H9 (cell line): Measurements from ENCODE around the gene DSCAM. TPM values are rescaled to one million over a fixed set of nuclear protein-coding genes. Genes with fewer than 3 reads are reported as not detected.

ENCODE experiments used
- DNase-seq: peaks from one replicate; pipeline ENCODE4 v3.0.0-alpha.2; 2017
- H2AFZ ChIP-seq: one replicate; pipeline ENCODE4 v1.6.1; 2013; ENCODE audit warnings: mild to moderate bottlenecking, low read length, control low read depth, moderate library complexity
- H2AK5ac ChIP-seq: 2 replicates; pipeline ENCODE4 v1.6.1; 2013; ENCODE audit warnings: low read length, control low read depth, mixed read lengths; ENCODE audit not compliant: insufficient read length
- H2BK120ac ChIP-seq: one replicate; pipeline ENCODE4 v1.6.1; 2013; ENCODE audit warnings: low read depth, mild to moderate bottlenecking, low read length, control low read depth, inconsistent platforms; ENCODE audit not compliant: poor library complexity, severe bottlenecking
- H2BK12ac ChIP-seq: 2 replicates; pipeline ENCODE4 v1.6.1; 2013; ENCODE audit warnings: low read length, control low read depth, mixed read lengths, low read depth; ENCODE audit not compliant: insufficient read length
- H2BK15ac ChIP-seq: 2 replicates; pipeline ENCODE4 v1.6.1; 2013; ENCODE audit warnings: low read depth, low read length, control low read depth
- H2BK20ac ChIP-seq: one replicate; pipeline ENCODE4 v1.6.1; 2013; ENCODE audit warnings: low read depth, mild to moderate bottlenecking, low read length, control low read depth, inconsistent platforms; ENCODE audit not compliant: poor library complexity, severe bottlenecking
- H2BK5ac ChIP-seq: 2 replicates; pipeline ENCODE4 v1.6.1; 2013; ENCODE audit warnings: low read length, control low read depth, mixed read lengths; ENCODE audit not compliant: insufficient read length
- H3K14ac ChIP-seq: 2 replicates; pipeline ENCODE4 v1.6.1; 2013; ENCODE audit warnings: low read length, control low read depth; ENCODE audit not compliant: insufficient read depth
- H3K18ac ChIP-seq: 2 replicates; pipeline ENCODE4 v1.6.1; 2013; ENCODE audit warnings: low read depth, mild to moderate bottlenecking, mixed read lengths, low read length, control low read depth; ENCODE audit not compliant: insufficient read length
- H3K23ac ChIP-seq: 2 replicates; pipeline ENCODE4 v1.6.1; 2013; ENCODE audit warnings: low read length, control low read depth, mixed read lengths, low read depth; ENCODE audit not compliant: insufficient read length
- H3K23me2 ChIP-seq: 2 replicates; pipeline ENCODE4 v1.6.1; 2013; ENCODE audit warnings: low read depth, mild to moderate bottlenecking, mixed read lengths, low read length, control low read depth; ENCODE audit not compliant: insufficient read length, poor library complexity, severe bottlenecking
- H3K27ac ChIP-seq: 2 replicates; pipeline ENCODE4 v1.5.1; 2013; ENCODE audit warnings: low read length, control low read depth, mixed read lengths, low read depth; ENCODE audit not compliant: insufficient read length
- H3K27me3 ChIP-seq: 2 replicates; pipeline ENCODE4 v1.6.1; 2013; ENCODE audit warnings: low read length, control low read depth, inconsistent platforms; ENCODE audit not compliant: insufficient read depth
- H3K4ac ChIP-seq: 2 replicates; pipeline ENCODE4 v1.6.1; 2013; ENCODE audit warnings: low read depth, mild to moderate bottlenecking, control low read depth, inconsistent platforms, low read length, moderate library complexity
- H3K4me1 ChIP-seq: 2 replicates; pipeline ENCODE4 v1.6.1; 2013; ENCODE audit warnings: low read length, control low read depth, inconsistent platforms; ENCODE audit not compliant: insufficient read depth
- H3K4me2 ChIP-seq: 2 replicates; pipeline ENCODE4 v1.6.1; 2013; ENCODE audit warnings: low read length, control low read depth, mixed read lengths; ENCODE audit not compliant: insufficient read length, insufficient read depth
- H3K56ac ChIP-seq: 2 replicates; pipeline ENCODE4 v1.6.1; 2013; ENCODE audit warnings: low read depth, mild to moderate bottlenecking, mixed read lengths, low read length, control low read depth; ENCODE audit not compliant: insufficient read length
- H3K79me1 ChIP-seq: 2 replicates; pipeline ENCODE4 v1.6.1; 2013; ENCODE audit warnings: low read depth, mild to moderate bottlenecking, moderate library complexity, low read length, control low read depth, inconsistent platforms; ENCODE audit not compliant: insufficient read depth, poor library complexity, severe bottlenecking
- H3K79me2 ChIP-seq: 2 replicates; pipeline ENCODE4 v1.6.1; 2013; ENCODE audit warnings: low read length, control low read depth, inconsistent platforms; ENCODE audit not compliant: insufficient read depth
- H3K9ac ChIP-seq: 2 replicates; pipeline ENCODE4 v1.6.1; 2013; ENCODE audit warnings: low read length, control low read depth, mixed read lengths; ENCODE audit not compliant: insufficient read length; ENCODE audit errors: extremely low read depth
- H3K9me3 ChIP-seq: one replicate; pipeline ENCODE4 v1.6.1; 2013; ENCODE audit warnings: low read depth, low read length, inconsistent platforms; ENCODE audit not compliant: control insufficient read depth
- H3T11ph ChIP-seq: one replicate; pipeline ENCODE4 v1.6.1; 2013; ENCODE audit warnings: mild to moderate bottlenecking, low read length, control low read depth, inconsistent platforms
- H4K20me1 ChIP-seq: one replicate; pipeline ENCODE4 v1.6.1; 2013; ENCODE audit not compliant: control insufficient read depth, insufficient read length, insufficient read depth
- H4K5ac ChIP-seq: 2 replicates; pipeline ENCODE4 v1.6.1; 2013; ENCODE audit warnings: low read depth, mild to moderate bottlenecking, mixed read lengths, low read length, control low read depth; ENCODE audit not compliant: insufficient read length
- H4K8ac ChIP-seq: replicated peaks from 2 replicates; pipeline ENCODE4 v1.6.1; 2013; ENCODE audit warnings: low read length, control low read depth, mixed read lengths, low read depth; ENCODE audit not compliant: insufficient read length
- H4K91ac ChIP-seq: 2 replicates; pipeline ENCODE4 v1.6.1; 2013; ENCODE audit warnings: low read depth, mild to moderate bottlenecking, moderate library complexity, mixed read lengths, low read length, control low read depth; ENCODE audit not compliant: insufficient read length
- H3K27ac Mint-ChIP-seq, 3 experiments: 2 replicates in 2 of 3; 3 replicates in 1 of 3; pipeline ENCODE4 v1.8.0; 2020 to 2021; ENCODE audit warnings: mixed read lengths in 3 of 3, mild to moderate bottlenecking in 1 of 3, moderate library complexity in 1 of 3
- H3K27me3 Mint-ChIP-seq: 2 replicates; pipeline ENCODE4 v1.8.0; 2021; ENCODE audit warnings: low read depth, mild to moderate bottlenecking, moderate library complexity, mixed read lengths
- H3K36me3 Mint-ChIP-seq, 3 experiments: 2 replicates in 2 of 3; 3 replicates in 1 of 3; pipeline ENCODE4 v1.8.0; 2020 to 2021; ENCODE audit warnings: low read depth in 3 of 3, mixed read lengths in 3 of 3; ENCODE audit not compliant: insufficient read depth in 1 of 3
- H3K4me1 Mint-ChIP-seq, 2 experiments: 2 replicates each; pipeline ENCODE4 v1.8.0; 2020; ENCODE audit warnings: mixed read lengths in 2 of 2
- H3K4me3 Mint-ChIP-seq, 2 experiments: 2 replicates in 1 of 2; 3 replicates in 1 of 2; pipeline ENCODE4 v1.8.0; 2020 to 2021; ENCODE audit warnings: mild to moderate bottlenecking in 2 of 2, mixed read lengths in 2 of 2, moderate library complexity in 1 of 2
- H3K9me3 Mint-ChIP-seq, 2 experiments: 2 replicates in 1 of 2; 3 replicates in 1 of 2; pipeline ENCODE4 v1.8.0; 2020; ENCODE audit warnings: mild to moderate bottlenecking in 2 of 2, mixed read lengths in 2 of 2, moderate library complexity in 1 of 2
- CTCF ChIP-seq: fragments of 200-600 bp; sonication (generic); conservative IDR thresholded peaks from 3 replicates; pipeline ENCODE4 v1.8.0; 2021; ENCODE audit warnings: antibody characterized with exemption, mild to moderate bottlenecking
- WGBS: extraction: QIAGEN DNeasy Blood & Tissue Kit; methylation state at CpG from one replicate; pipeline ENCODE4 v1.1.7; 2013; ENCODE audit warnings: missing lambda C conversion rate, low lambda C conversion rate, mixed read lengths; ENCODE audit not compliant: insufficient read length; ENCODE audit errors: extremely low coverage; 5-methylcytosine and 5-hydroxymethylcytosine counted together
- total RNA-seq: library from RNA; stranded (reverse); gene quantifications from 2 replicates; pipeline ENCODE4 v1.2.1, GENCODE V29; 2021

DSCAM gene
- total RNA-seq, 1 experiment from 2014 or later: 0.17 TPM

- Mint-ChIP-seq H3K4me1 (no peaks in the 10 kb centered on the region), H3K27me3 (peaks cover 7% of the 10 kb centered on the region), H3K4me3 (no peak overlapping the region), H3K9me3 (no peaks in the 10 kb centered on the region; a peak in 1 of 5 replicates), H3K27ac (no peak overlapping the region), H3K36me3 (no peaks in the 10 kb centered on the region)
- TF ChIP-seq CTCF: no peak
- Histone ChIP-seq H3K18ac (no peak overlapping the region), H3K9ac (no peak overlapping the region), H2BK5ac (no peak overlapping the region), H3K9me3 (no peaks in the 10 kb centered on the region), H2BK12ac (no peak overlapping the region), H3K4me2 (no peak overlapping the region), H2BK15ac (no peak overlapping the region), H3K27ac (no peak overlapping the region), H3K56ac (no peak overlapping the region), H3T11ph (no peak overlapping the region), H4K20me1 (no peaks in the 10 kb centered on the region), H3K79me1 (no peaks in the 10 kb centered on the region), H3K79me2 (no peaks in the 10 kb centered on the region), H2BK20ac (no peak overlapping the region), H3K23me2 (no peaks in the 10 kb centered on the region), H2BK120ac (no peak overlapping the region), H2AK5ac (no peak overlapping the region), H3K27me3 (no peaks in the 10 kb centered on the region), H3K23ac (no peak overlapping the region), H4K91ac (no peak overlapping the region), H3K14ac (no peak overlapping the region), H4K5ac (no peak overlapping the region), H4K8ac (no peak overlapping the region), H2AFZ (no peak overlapping the region), H3K4me1 (no peaks in the 10 kb centered on the region), H3K4ac (no peak overlapping the region)
- no peak for DNase-seq
- no CpG with 5 or more reads among the region's 6 CpGs for WGBS
Measured at GRCh38 chr21:39980241-39980820, 866.6 kb downstream of the DSCAM start.
